WTC11 (cell line): ENCODE results near the gene POFUT2. TPM values are rescaled to one million over a fixed set of nuclear protein-coding genes. Genes with fewer than 3 reads are reported as not detected.

Source experiments
- ATAC-seq: fragments of 200-7000 bp; cut with Tn5 transposase; 2 replicates; pipeline ENCODE4 v1.10.0; 2021; ENCODE audit warnings: mild to moderate bottlenecking, moderate library complexity
- CTCF ChIA-PET: fragments of 300-600 bp; sonication (Branson Sonifier 250); formaldehyde crosslinking; loops from one replicate; lab custom pipeline; 2021; ENCODE audit warnings: antibody characterized with exemption; lab: Charles Lee
- POLR2A ChIA-PET: fragments of 350-600 bp; sonication (Branson Sonifier 250); formaldehyde crosslinking; loops from one replicate; lab custom pipeline; 2021; ENCODE audit warnings: antibody characterized with exemption; lab: Charles Lee
- DNase-seq: peaks from one replicate; pipeline ENCODE4 v3.0.0; 2021; ENCODE audit warnings: low spot score
- H3K27ac Mint-ChIP-seq: 2 replicates; pipeline ENCODE4 v1.8.0; 2021; ENCODE audit warnings: mixed read lengths
- H3K27me3 Mint-ChIP-seq: 2 replicates; pipeline ENCODE4 v1.8.0; 2021; ENCODE audit warnings: low read depth, mild to moderate bottlenecking, moderate library complexity, mixed read lengths
- H3K36me3 Mint-ChIP-seq: 2 replicates; pipeline ENCODE4 v1.8.0; 2021; ENCODE audit warnings: mixed read lengths
- H3K4me1 Mint-ChIP-seq: 2 replicates; pipeline ENCODE4 v1.8.0; 2022; ENCODE audit warnings: mixed read lengths
- H3K4me3 Mint-ChIP-seq: 2 replicates; pipeline ENCODE4 v1.8.0; 2021; ENCODE audit warnings: mild to moderate bottlenecking, moderate library complexity, mixed read lengths
- H3K9me3 Mint-ChIP-seq: 2 replicates; pipeline ENCODE4 v1.8.0; 2021; ENCODE audit warnings: mixed read lengths
- AFF4 ChIP-seq: sonication (generic); formaldehyde crosslinking; IDR thresholded peaks from 2 replicates; pipeline ENCODE4 v1.8.1; 2023; ENCODE audit warnings: mild to moderate bottlenecking, missing genetic modification reagents, borderline replicate concordance
- FOXP1 ChIP-seq: sonication (generic); formaldehyde crosslinking; IDR thresholded peaks from 2 replicates; pipeline ENCODE4 v1.8.0; 2022; ENCODE audit warnings: missing genetic modification reagents, mild to moderate bottlenecking, moderate library complexity, borderline replicate concordance
- GTF2I ChIP-seq: fragments of 250-450 bp; sonication (Bioruptor Pico); conservative IDR thresholded peaks from 2 replicates; pipeline ENCODE4 v1.4.0; 2021; ENCODE audit warnings: mild to moderate bottlenecking
- JAZF1 ChIP-seq: fragments of 250-450 bp; sonication (Bioruptor Pico); IDR thresholded peaks from 2 replicates; pipeline ENCODE4 v1.9.0; 2021; ENCODE audit warnings: moderate library complexity, mild to moderate bottlenecking, inconsistent platforms
- KAT7 ChIP-seq: sonication (generic); formaldehyde crosslinking; IDR thresholded peaks from 2 replicates; pipeline ENCODE4 v1.8.1; 2023; ENCODE audit warnings: missing genetic modification reagents, mild to moderate bottlenecking, borderline replicate concordance
- NFYB ChIP-seq: sonication (generic); formaldehyde crosslinking; conservative IDR thresholded peaks from 2 replicates; pipeline ENCODE4 v1.8.0; 2022; ENCODE audit warnings: low read depth, missing genetic modification reagents
- PRRX2 ChIP-seq: fragments of 250-450 bp; sonication (Bioruptor Pico); IDR thresholded peaks from 2 replicates; pipeline ENCODE4 v1.8.0; 2021; ENCODE audit warnings: mild to moderate bottlenecking
- RELA ChIP-seq: sonication (generic); formaldehyde crosslinking; IDR thresholded peaks from 2 replicates; pipeline ENCODE4 v1.8.1; 2022; ENCODE audit warnings: missing genetic modification reagents, mild to moderate bottlenecking, borderline replicate concordance
- TCF7 ChIP-seq: sonication (generic); formaldehyde crosslinking; IDR thresholded peaks from 2 replicates; pipeline ENCODE4 v1.8.0; 2022; ENCODE audit warnings: mild to moderate bottlenecking, low read depth, missing genetic modification reagents, moderate library complexity
- TEAD4 ChIP-seq: sonication (generic); formaldehyde crosslinking; IDR thresholded peaks from 2 replicates; pipeline ENCODE4 v1.8.0; 2022; ENCODE audit warnings: mild to moderate bottlenecking, missing genetic modification reagents
- ZBTB21 ChIP-seq: sonication (generic); formaldehyde crosslinking; IDR thresholded peaks from 2 replicates; pipeline ENCODE4 v1.8.1; 2023; ENCODE audit warnings: mild to moderate bottlenecking, missing genetic modification reagents, borderline replicate concordance
- ZNF219 ChIP-seq: sonication (generic); formaldehyde crosslinking; IDR thresholded peaks from 2 replicates; pipeline ENCODE4 v1.8.0; 2023; ENCODE audit warnings: missing genetic modification reagents, mild to moderate bottlenecking, borderline replicate concordance
- ZNF317 ChIP-seq: sonication (generic); formaldehyde crosslinking; IDR thresholded peaks from 2 replicates; pipeline ENCODE4 v1.8.1; 2023; ENCODE audit warnings: low read depth, mild to moderate bottlenecking, moderate library complexity, missing genetic modification reagents, borderline replicate concordance
- ZNF416 ChIP-seq: fragments of 250-450 bp; sonication (Bioruptor Pico); IDR thresholded peaks from 2 replicates; pipeline ENCODE4 v1.9.0; 2021; ENCODE audit warnings: mild to moderate bottlenecking, inconsistent platforms
- total RNA-seq: library from RNA; stranded (reverse); gene quantifications from 3 replicates; pipeline ENCODE4 v1.2.3, GENCODE V29; 2021
- TF ChIP-seq, protein P1 (sequence below): sonication (generic); formaldehyde crosslinking; IDR thresholded peaks from 2 replicates; pipeline ENCODE4 v1.8.1; 2022; ENCODE audit warnings: missing genetic modification reagents, borderline replicate concordance
- TF ChIP-seq, protein P2 (sequence below): sonication (generic); formaldehyde crosslinking; IDR thresholded peaks from 2 replicates; pipeline ENCODE4 v1.8.0; 2023; ENCODE audit warnings: mild to moderate bottlenecking, missing genetic modification reagents
- TF ChIP-seq, protein P3 (sequence below): sonication (generic); formaldehyde crosslinking; conservative IDR thresholded peaks from 2 replicates; pipeline ENCODE4 v1.8.1; 2023; ENCODE audit warnings: mild to moderate bottlenecking, low read depth, missing genetic modification reagents, moderate library complexity
- TF ChIP-seq, protein P4 (sequence below): sonication (generic); formaldehyde crosslinking; IDR thresholded peaks from 2 replicates; pipeline ENCODE4 v1.8.0; 2022; ENCODE audit warnings: mild to moderate bottlenecking, missing genetic modification reagents

Gene POFUT2
- total RNA-seq, 1 experiment from 2014 or later: 39.7 TPM

DNA sequence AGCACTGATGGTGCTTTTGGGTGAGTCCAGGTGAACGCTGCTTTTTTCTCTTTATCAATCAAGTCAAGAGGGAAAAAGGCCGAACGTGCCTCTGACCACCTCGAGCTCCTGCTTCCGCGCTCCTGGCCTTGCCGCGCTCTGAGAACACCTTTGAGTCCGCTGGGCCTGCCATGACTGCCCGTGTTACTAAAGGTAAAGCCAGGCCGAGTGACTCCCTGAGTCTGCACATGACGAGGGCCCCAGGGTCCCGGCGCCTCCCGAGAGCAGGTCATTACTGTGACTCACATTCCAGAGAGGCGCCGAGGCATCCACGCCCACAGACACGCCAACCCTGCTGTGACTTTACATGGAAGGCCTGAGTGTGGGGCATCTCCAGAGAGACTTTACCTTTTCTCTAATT lies 11.1 kb downstream of the POFUT2 start:
- ChIA-PET POLR2A (no interaction called here), CTCF (interaction anchor here (0.7 kb wide), 1 partner anchor 16 kb away, joined by 3 read pairs; no protein-coding TSS in a partner anchor)
- no peaks in the 10 kb centered on the region for H3K9me3 Mint-ChIP-seq
- H3K36me3 Mint-ChIP-seq: peaks cover 26% of the 10 kb centered on the region
- H3K4me1 Mint-ChIP-seq: no peaks in the 10 kb centered on the region
- no peak overlapping the region for H3K4me3 Mint-ChIP-seq
- DNase-seq (peak; percentile 8), ATAC-seq (no peak)
- no peak for TF ChIP-seq PRRX2
- no peak for TF ChIP-seq GTF2I
- TF ChIP-seq NFYB: no peak
- TF ChIP-seq, protein P1, sequence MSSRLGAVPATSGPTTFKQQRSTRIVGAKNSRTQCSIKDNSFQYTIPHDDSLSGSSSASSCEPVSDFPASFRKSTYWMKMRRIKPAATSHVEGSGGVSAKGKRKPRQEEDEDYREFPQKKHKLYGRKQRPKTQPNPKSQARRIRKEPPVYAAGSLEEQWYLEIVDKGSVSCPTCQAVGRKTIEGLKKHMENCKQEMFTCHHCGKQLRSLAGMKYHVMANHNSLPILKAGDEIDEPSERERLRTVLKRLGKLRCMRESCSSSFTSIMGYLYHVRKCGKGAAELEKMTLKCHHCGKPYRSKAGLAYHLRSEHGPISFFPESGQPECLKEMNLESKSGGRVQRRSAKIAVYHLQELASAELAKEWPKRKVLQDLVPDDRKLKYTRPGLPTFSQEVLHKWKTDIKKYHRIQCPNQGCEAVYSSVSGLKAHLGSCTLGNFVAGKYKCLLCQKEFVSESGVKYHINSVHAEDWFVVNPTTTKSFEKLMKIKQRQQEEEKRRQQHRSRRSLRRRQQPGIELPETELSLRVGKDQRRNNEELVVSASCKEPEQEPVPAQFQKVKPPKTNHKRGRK (CRISPR knock-in tag): no peak
- TF ChIP-seq, protein P2, sequence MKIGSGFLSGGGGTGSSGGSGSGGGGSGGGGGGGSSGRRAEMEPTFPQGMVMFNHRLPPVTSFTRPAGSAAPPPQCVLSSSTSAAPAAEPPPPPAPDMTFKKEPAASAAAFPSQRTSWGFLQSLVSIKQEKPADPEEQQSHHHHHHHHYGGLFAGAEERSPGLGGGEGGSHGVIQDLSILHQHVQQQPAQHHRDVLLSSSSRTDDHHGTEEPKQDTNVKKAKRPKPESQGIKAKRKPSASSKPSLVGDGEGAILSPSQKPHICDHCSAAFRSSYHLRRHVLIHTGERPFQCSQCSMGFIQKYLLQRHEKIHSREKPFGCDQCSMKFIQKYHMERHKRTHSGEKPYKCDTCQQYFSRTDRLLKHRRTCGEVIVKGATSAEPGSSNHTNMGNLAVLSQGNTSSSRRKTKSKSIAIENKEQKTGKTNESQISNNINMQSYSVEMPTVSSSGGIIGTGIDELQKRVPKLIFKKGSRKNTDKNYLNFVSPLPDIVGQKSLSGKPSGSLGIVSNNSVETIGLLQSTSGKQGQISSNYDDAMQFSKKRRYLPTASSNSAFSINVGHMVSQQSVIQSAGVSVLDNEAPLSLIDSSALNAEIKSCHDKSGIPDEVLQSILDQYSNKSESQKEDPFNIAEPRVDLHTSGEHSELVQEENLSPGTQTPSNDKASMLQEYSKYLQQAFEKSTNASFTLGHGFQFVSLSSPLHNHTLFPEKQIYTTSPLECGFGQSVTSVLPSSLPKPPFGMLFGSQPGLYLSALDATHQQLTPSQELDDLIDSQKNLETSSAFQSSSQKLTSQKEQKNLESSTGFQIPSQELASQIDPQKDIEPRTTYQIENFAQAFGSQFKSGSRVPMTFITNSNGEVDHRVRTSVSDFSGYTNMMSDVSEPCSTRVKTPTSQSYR (CRISPR knock-in tag): no peak
- TF ChIP-seq TCF7 (CRISPR knock-in tag): no peak
- no peak for TF ChIP-seq RELA (CRISPR knock-in tag)
- no peak overlapping the region for H3K27ac Mint-ChIP-seq
- no peaks in the 10 kb centered on the region for H3K27me3 Mint-ChIP-seq

DNA sequence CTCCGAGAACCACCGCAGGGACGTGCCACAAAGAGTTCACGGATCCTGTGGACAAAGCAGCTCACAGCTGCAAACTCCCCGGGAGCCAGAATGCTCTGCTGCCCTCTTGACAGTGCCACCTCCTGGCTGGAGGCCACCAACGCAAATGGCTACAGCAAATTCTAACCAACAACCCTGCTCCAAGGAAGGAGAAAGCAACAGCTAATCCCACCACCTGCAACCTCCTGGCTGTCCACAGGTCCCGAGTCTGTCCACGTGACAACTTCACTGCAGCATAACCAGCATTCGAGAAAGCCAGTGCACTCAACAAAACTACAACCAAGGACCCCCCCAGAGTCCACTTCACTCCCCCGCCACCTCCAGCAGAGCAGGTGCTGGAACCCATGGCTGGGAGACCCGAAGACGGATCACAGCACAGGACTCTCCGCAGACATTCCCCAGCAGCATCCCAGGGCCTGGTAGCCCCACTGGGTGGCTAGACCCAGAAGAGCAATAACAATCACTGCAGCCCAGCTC lies 17.3 kb downstream of the POFUT2 start:
- Mint-ChIP-seq H3K27ac (no peak overlapping the region), H3K36me3 (peaks cover 21% of the 10 kb centered on the region), H3K4me3 (no peak overlapping the region), H3K4me1 (no peaks in the 10 kb centered on the region), H3K27me3 (no peaks in the 10 kb centered on the region), H3K9me3 (no peaks in the 10 kb centered on the region; the same call in 1 of the 2 replicates)
- ATAC-seq (peak; percentile 46; the same call in 1 of the 2 replicates), DNase-seq (peak; percentile 48)
- CTCF ChIA-PET: interaction anchor here (0.7 to 2.5 kb wide), 11 partner anchors 11 to 142 kb away, joined by 3 to 20 read pairs (median 6); partner anchors contain the start of gene POFUT2
- POLR2A ChIA-PET: no interaction called here
- TF ChIP-seq ZNF317 (CRISPR knock-in tag) (no peak), TEAD4 (no peak), AFF4 (CRISPR knock-in tag) (no peak), ZNF416 (CRISPR knock-in tag) (no peak), KAT7 (CRISPR knock-in tag) (no peak), FOXP1 (CRISPR knock-in tag) (no peak), JAZF1 (CRISPR knock-in tag) (no peak), ZNF219 (no peak), RELA (CRISPR knock-in tag) (no peak), ZBTB21 (no peak)
- TF ChIP-seq, protein P2 (CRISPR knock-in tag): no peak
- TF ChIP-seq, protein P3, sequence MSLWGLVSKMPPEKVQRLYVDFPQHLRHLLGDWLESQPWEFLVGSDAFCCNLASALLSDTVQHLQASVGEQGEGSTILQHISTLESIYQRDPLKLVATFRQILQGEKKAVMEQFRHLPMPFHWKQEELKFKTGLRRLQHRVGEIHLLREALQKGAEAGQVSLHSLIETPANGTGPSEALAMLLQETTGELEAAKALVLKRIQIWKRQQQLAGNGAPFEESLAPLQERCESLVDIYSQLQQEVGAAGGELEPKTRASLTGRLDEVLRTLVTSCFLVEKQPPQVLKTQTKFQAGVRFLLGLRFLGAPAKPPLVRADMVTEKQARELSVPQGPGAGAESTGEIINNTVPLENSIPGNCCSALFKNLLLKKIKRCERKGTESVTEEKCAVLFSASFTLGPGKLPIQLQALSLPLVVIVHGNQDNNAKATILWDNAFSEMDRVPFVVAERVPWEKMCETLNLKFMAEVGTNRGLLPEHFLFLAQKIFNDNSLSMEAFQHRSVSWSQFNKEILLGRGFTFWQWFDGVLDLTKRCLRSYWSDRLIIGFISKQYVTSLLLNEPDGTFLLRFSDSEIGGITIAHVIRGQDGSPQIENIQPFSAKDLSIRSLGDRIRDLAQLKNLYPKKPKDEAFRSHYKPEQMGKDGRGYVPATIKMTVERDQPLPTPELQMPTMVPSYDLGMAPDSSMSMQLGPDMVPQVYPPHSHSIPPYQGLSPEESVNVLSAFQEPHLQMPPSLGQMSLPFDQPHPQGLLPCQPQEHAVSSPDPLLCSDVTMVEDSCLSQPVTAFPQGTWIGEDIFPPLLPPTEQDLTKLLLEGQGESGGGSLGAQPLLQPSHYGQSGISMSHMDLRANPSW: no peak
- TF ChIP-seq, protein P4, sequence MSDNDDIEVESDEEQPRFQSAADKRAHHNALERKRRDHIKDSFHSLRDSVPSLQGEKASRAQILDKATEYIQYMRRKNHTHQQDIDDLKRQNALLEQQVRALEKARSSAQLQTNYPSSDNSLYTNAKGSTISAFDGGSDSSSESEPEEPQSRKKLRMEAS: no peak
